GM18951 (cell line): ENCODE results near the gene FRMPD4.

Experiments
- POLR2A ChIP-seq: IDR thresholded peaks from 4 replicates; pipeline ENCODE4 v1.6.1; 2011; ENCODE audit warnings: mild to moderate bottlenecking; ENCODE audit not compliant: insufficient read length, insufficient read depth; ENCODE audit errors: extremely low read depth
- in situ Hi-C: fragments of 300-500 bp; cut with MboI; formaldehyde crosslinking; loops from one replicate; pipeline ENCODE4 v1.12.0; 2022; ENCODE audit warnings: low sequenced_read_pairs, mixed read lengths, inconsistent platforms; ENCODE audit not compliant: unreplicated experiment

Gene FRMPD4

DNA sequence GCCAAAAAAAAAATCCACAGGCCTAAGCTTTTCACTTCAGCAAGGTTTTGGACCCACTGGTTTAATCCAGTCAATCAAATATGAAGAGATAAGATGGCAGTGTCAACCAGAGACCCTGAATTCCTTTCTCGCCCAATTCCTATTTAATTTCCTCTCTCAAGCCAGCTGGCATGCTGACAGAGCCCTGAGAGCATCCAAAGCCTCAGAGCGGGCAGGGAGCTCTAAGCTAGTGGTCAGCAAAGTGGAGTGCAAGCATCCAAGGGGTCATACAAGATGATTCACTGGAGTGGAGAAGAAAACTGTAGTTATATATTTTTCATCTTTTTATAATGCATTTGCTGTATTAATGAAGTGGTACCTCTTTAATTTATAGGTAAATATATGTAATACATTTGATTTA is 615.1 kb downstream of the FRMPD4 start:
- TF ChIP-seq POLR2A, result no peak
- in situ Hi-C loops, result no loop called here

GRCh38 chrX:12758291-12758690 is 620.0 kb downstream of the FRMPD4 start:
- TF ChIP-seq POLR2A, result no peak
- in situ Hi-C loops, result no loop called here

GRCh38 chrX:12767856-12768255 is 629.6 kb downstream of the FRMPD4 start:
- in situ Hi-C loops, result no loop called here

GRCh38 chrX:12768491-12768890 is 630.2 kb downstream of the FRMPD4 start:
- in situ Hi-C loops, result no loop called here

More at GRCh38 chrX:12767856-12768255, 629.6 kb downstream of the FRMPD4 start:
- no peak for TF ChIP-seq POLR2A

DNA sequence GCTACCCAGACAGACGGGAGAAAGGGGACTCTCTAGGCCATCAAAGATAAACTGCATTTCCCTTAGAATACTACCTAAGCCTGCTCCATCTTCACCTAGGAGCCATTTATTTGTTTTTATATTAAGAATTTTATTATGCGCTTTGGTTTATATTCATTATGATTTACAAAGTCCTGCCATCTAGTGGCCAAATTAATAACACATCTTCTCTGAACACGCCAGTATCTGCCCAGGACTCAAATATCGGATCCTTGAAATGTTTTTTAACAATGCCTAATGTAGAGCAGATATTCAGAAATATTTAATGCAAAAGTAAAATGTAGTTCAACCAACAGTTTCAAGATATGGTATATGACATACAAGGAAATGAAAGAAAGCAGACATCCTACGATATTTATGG is 632.2 kb downstream of the FRMPD4 start:
- no peak for TF ChIP-seq POLR2A
- in situ Hi-C loops, result no loop called here

More at GRCh38 chrX:12768491-12768890, 630.2 kb downstream of the FRMPD4 start:
- TF ChIP-seq POLR2A, result no peak

DNA sequence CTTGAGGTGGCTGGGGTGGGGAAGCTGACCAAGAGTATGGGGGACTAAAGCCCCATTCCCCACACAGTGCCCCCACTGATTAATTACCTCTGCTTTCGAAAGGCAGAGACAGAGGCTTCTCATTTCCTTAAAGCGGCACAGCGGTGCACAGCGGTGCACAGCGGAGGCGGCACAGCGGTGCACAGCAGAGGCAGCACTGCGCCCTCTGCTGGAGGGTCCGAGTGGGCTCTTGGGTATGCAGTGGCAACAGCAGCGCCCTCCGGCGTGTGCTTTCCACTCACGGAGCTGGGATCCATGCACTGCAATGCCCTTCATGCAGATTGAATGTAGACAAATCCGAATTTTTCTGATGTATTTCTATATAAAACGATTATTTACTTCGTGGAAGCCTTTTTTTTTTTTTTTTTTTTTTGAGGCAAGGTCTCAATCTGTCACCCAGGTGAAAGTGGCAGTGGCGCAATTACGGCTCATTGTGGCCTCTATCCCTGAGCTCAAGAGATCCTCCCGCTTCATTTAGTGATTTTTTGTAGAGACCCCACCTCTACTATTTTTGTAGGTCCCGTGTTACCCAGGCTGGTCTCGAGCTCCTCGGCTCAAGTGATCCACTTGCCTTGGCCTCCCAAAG is 633.3 kb downstream of the FRMPD4 start:
- in situ Hi-C loops, result no loop called here

More for the DNA sequence above, 633.3 kb downstream of the FRMPD4 start:
- no peak for TF ChIP-seq POLR2A
